ENCODE data around the gene OSMR.

OSMR gene

GRCh38 chr5:38845526-38846378, at the start of gene OSMR:
Gene OSMR (plus strand): TSS chr5:38846012. CDS start chr5:38869045, 23,033 bp downstream.
- DNase-seq = peak; percentile 88

- DNase-seq = no peak
Observed at GRCh38 chr5:38796742-38797108, 49.1 kb upstream of the OSMR start.

DNA sequence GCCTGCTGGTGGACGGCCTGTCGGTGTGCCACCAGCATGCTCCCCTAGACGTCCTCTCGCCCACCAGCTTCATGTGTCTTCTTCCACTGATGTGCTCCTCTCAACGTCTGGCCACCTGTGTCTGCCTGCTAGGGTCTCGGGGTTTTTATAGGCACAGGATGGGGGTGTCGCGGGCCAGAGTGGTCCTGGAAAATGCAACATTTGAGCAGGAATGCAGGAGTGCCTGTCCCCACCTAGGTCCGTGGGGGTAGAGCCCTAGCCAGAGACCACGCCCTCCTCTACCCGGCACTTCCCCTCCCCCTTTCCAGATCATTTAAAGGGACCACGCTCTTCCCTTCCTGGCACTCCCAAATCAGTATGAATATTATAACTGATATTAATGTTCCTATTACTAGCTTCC, 48.0 kb upstream of the OSMR start:
- no peak for DNase-seq

DNA sequence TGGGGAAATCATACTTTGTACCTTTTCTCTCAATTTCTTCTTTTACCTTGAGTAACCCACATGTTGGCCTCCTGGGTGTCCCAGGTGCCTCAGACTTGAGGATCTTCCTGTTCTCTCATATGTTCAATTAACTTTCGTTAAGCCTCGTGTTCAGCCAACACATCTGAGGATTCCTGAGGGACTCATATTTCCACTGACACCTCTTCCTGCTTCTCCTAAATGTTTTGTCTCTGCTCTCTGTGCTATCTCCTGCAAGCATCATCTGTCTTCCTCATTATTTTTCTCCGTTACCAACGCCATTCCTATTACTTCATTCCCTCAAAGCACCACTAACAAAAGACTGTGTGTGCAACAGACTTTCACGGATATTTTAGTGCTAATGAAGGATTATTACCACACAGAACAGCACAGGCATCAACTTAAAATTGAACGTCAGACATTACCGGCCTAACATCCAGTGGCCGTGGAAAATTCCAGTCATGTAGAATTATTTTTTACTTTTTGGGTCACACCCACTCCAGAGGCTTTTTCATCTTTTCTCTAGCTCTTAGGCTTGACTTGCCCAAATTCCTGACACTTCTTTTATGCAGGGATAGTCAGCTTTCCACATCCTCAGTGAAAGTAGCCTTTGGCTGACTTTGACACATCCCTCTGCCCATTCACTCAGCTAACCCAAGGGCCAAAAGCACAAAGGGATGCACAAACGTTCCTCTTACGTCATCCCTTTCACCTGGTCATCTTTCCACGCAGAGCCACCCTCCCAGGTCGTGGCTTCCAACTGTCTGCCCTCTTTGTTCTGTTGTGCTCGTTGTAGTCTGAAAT, 46.0 kb upstream of the OSMR start:
- DNase-seq = peak; percentile 30

DNA sequence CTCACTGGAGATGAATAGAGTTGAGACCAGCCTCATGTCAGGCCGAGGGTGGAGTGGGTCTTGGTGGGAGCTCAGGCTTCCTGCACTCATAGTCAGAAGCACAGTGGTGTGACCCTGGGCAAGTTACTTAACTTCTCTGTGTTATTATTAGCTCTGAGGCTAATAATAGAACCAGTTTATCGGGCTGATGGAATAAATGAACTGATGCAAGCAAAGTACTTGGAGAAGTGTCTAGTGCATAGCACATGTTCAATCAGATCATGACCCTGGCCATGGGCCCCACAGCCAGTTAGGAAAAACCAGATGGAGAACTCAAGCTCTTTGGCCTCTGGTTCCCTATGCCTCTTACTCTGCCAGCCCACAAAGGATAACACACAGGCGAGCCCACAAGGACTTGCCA, 45.3 kb upstream of the OSMR start:
- DNase-seq = no peak

- no peak for DNase-seq
Observed at GRCh38 chr5:38802125-38802524, 43.7 kb upstream of the OSMR start.

- no peak for DNase-seq
Observed at GRCh38 chr5:38803246-38803645, 42.6 kb upstream of the OSMR start.

GRCh38 chr5:38806775-38807258, 39.0 kb upstream of the OSMR start:
- DNase-seq = peak; percentile 36

GRCh38 chr5:38807570-38808483, 38.0 kb upstream of the OSMR start:
- no peak for DNase-seq

DNA sequence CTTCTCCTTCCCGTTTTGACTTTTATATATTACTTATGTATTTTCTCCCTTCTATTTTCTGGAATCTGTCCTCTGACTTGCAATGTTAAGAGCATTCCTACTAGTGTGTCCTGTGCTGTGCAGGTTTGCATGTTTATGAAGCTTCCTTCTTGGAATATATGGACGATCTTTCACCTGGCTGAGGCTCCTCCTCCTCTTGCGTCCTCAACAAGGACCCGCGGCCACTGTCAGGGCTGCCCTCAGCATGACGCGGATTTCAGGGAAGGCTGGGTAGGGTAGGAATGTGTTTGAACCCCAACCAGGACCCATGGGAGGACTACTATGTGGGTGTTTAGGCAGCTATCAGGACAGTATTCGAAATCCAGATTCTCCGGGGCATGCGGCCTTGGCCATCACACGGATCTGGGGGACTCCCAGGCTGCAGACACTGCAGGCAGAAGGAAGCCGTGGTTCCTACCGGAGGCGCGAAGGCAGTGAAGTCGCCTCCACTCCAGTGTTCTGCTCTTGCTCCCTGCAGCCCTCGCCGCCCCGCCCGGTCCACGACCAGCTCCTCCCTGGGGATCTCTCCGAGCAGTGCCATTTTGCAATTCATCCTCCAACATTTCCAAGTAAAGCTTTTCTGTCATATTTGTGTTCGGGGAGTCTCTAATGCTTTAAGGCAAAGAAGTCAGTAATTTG, 37.0 kb upstream of the OSMR start:
- DNase-seq = peak; percentile 35

DNA sequence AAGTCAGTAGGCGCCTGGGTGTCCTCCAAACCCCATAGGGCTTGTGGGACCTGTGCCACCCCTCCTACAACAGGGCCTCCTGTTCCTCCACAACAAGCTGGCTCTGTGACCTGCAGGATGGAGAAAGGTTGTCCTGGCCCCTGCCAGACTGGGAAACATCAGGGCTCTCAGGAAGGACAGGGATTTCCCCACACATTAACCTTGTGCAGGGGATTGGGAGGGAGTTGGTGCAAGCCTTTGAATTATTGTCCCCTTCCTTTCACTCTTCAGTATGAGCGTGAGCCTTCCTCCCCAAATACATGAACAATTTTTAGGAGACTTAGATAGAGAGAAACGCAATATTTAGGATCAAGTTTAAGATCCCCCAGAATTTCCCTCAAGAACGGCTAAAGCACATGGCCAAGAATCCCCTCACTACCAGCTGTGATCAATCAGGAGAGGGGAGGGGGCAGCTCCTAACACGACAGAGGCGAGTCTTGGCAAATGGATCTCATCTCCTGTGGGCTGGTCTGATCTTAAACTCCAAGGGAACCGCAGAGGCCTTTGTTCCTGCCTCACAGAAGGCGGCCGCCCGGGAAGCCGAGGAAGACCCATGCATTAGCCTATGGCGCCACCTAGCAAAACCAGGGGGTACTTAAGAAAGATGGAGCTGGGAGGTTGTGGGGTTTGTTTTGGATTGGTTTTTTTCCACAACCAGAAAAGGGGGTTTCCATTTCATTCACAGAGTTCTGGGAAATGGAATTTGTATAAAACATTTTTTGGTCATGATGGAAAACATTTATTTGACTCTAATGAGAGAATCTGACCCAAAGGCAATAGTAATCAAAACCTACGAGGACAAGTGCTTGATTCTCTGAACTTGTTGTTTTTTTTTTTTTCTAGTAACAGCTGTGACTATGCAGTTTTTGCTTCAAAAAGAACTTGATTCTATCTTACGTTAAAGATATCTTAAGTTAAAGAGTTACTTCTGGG, 36.1 kb upstream of the OSMR start:
- DNase-seq = peak; percentile 91

- DNase-seq = no peak
Observed at GRCh38 chr5:38814879-38815278, 30.9 kb upstream of the OSMR start.

GRCh38 chr5:38816083-38817030, 29.5 kb upstream of the OSMR start:
- no peak for DNase-seq

GRCh38 chr5:38821679-38822078, 24.1 kb upstream of the OSMR start:
- no peak for DNase-seq

GRCh38 chr5:38823503-38823902, 22.3 kb upstream of the OSMR start:
- no peak for DNase-seq

DNA sequence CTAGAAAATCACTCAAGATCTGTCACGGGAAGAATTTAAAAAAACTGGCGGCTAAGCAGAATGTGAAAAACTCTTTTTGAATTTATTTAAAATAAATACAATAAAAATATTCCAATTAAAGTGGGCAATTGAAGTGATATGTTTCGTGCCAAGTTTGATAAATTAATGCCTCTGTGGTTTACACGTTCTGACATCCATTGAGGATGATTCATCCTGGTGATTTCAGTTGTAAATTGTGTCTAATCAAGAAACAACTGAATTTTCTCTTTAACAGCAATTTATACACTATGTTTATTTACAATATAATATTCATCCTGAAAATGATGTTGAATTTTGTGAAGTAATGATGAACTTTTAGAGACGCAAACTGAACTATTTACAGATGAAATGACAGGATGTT, 21.0 kb upstream of the OSMR start:
- DNase-seq = no peak

GRCh38 chr5:38825494-38825893, 20.3 kb upstream of the OSMR start:
- DNase-seq = no peak

DNA sequence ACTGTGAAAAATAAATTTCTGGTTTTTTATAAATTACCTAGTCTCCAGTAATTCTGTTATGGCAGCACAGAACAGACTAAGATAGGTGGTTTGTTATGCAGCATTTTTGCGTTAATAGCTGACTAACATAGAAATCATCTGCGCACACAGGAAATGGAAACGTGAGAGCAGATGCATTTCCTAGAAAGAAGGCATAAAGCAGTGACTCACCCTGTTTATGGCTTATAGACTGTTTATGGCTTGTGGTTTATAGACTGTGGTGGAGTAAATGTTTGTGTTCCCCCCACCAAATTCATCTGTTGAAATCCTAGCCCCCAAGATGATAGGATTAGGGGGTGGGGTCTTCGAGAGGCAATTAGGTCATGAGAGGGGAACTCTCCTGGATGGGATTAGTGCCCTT, 18.3 kb upstream of the OSMR start:
- DNase-seq = no peak

DNA sequence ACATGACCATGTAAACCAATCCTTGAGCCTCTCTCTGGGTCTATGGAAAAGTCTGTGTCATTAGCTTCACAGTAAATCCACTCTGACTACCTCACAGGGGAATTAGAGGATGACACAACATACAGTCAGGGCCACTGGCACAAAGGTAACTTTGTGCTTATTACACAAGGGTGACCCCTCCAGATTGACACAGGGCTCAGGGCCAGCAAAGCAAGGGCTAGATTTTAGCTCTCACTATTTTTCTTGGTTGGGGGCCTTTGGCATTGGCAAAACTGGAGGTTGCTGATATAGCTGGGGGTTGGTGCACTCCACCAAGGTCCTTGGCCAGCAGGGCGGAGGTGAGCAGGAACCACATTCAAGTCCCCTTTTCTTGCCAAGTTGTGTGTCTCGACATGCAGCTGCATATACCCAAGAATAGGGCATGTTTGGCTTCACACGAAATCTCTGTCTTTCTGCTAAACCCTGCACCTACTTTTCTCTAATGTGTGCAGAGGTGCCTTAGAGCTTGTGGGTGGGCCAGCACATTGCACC, 15.2 kb upstream of the OSMR start:
- DNase-seq = no peak

DNA sequence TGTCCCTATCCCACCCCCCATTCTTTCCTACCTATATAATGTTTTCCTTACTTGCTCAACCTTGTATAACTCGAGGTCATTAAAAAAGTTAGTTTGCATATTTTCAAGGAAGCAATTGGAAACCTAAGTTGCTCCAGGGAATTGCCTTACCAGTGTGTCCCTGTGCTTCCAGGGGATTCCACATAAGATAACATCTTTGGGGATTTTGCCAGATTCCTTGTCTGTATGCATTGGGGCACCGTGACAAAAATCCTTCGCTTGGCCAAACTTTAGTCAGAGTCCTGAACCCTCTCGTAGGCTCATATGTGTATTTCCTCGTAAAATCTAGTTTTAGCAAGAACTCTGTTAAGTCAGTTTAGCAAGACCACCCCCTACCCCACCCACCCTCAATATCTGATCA, 14.7 kb upstream of the OSMR start:
- no peak for DNase-seq
